Measurements from ENCODE around the gene ANKS1B. TPM values are rescaled to one million over a fixed set of nuclear protein-coding genes. Genes with fewer than 3 reads are reported as not detected.
A peak's percentile ranks its signal among the peaks of the same experiment; 100 is the strongest.

Gene ANKS1B
- total RNA-seq, 1 donor from 2014 or later, result 65.5 TPM

GRCh38 chr12:98893126-98893674, 1091.5 kb downstream of the ANKS1B start:
- DNase-seq (ENCODE audit: low spot score), result no peak

- DNase-seq (ENCODE audit: low spot score), result no peak
Measured at GRCh38 chr12:98885778-98886177, 1099.0 kb downstream of the ANKS1B start.

GRCh38 chr12:98883231-98883630, 1101.5 kb downstream of the ANKS1B start:
- DNase-seq (ENCODE audit: low spot score), result no peak

- no peak for DNase-seq (ENCODE audit: low spot score)
Measured at GRCh38 chr12:98882526-98882925, 1102.2 kb downstream of the ANKS1B start.

GRCh38 chr12:98873776-98874175, 1111.0 kb downstream of the ANKS1B start:
- no peak for DNase-seq (ENCODE audit: low spot score)

- no peak for DNase-seq (ENCODE audit: low spot score)
Measured at GRCh38 chr12:98870504-98870903, 1114.2 kb downstream of the ANKS1B start.

GRCh38 chr12:98869886-98870503, 1114.7 kb downstream of the ANKS1B start:
- DNase-seq (ENCODE audit: low spot score), result no peak

GRCh38 chr12:98868538-98868937, 1116.2 kb downstream of the ANKS1B start:
- DNase-seq (ENCODE audit: low spot score), result no peak

- DNase-seq (ENCODE audit: low spot score), result no peak
Measured at GRCh38 chr12:98868076-98868475, 1116.7 kb downstream of the ANKS1B start.

GRCh38 chr12:98864363-98864762, 1120.4 kb downstream of the ANKS1B start:
- DNase-seq (ENCODE audit: low spot score), result no peak

- no peak for DNase-seq (ENCODE audit: low spot score)
Measured at GRCh38 chr12:98863167-98863566, 1121.6 kb downstream of the ANKS1B start.

- DNase-seq (ENCODE audit: low spot score), result no peak
Measured at GRCh38 chr12:98861251-98861650, 1123.5 kb downstream of the ANKS1B start.

- DNase-seq (ENCODE audit: low spot score), result no peak
Measured at GRCh38 chr12:98856897-98857540, 1127.7 kb downstream of the ANKS1B start.

- DNase-seq (ENCODE audit: low spot score), result no peak
Measured at GRCh38 chr12:98852181-98852580, 1132.6 kb downstream of the ANKS1B start.

- DNase-seq (ENCODE audit: low spot score), result no peak
Measured at GRCh38 chr12:98847242-98847641, 1137.5 kb downstream of the ANKS1B start.

GRCh38 chr12:98845957-98846356, 1138.8 kb downstream of the ANKS1B start:
- no peak for DNase-seq (ENCODE audit: low spot score)

GRCh38 chr12:98840325-98840724, 1144.4 kb downstream of the ANKS1B start:
- DNase-seq (ENCODE audit: low spot score), result no peak

- DNase-seq (ENCODE audit: low spot score), result peak; percentile 44
Measured at GRCh38 chr12:98838231-98838647, 1146.5 kb downstream of the ANKS1B start.

- DNase-seq (ENCODE audit: low spot score), result peak; percentile 61
Measured at GRCh38 chr12:98837134-98837752, 1147.5 kb downstream of the ANKS1B start.

- no peak for DNase-seq (ENCODE audit: low spot score)
Measured at GRCh38 chr12:98830657-98831056, 1154.1 kb downstream of the ANKS1B start.

GRCh38 chr12:98828802-98829600, 1155.7 kb downstream of the ANKS1B start:
- DNase-seq (ENCODE audit: low spot score), result no peak

- DNase-seq (ENCODE audit: low spot score), result no peak
Measured at GRCh38 chr12:98823012-98823411, 1161.7 kb downstream of the ANKS1B start.
